ENCODE results near the gene EXOSC10.

Gene EXOSC10

DNA sequence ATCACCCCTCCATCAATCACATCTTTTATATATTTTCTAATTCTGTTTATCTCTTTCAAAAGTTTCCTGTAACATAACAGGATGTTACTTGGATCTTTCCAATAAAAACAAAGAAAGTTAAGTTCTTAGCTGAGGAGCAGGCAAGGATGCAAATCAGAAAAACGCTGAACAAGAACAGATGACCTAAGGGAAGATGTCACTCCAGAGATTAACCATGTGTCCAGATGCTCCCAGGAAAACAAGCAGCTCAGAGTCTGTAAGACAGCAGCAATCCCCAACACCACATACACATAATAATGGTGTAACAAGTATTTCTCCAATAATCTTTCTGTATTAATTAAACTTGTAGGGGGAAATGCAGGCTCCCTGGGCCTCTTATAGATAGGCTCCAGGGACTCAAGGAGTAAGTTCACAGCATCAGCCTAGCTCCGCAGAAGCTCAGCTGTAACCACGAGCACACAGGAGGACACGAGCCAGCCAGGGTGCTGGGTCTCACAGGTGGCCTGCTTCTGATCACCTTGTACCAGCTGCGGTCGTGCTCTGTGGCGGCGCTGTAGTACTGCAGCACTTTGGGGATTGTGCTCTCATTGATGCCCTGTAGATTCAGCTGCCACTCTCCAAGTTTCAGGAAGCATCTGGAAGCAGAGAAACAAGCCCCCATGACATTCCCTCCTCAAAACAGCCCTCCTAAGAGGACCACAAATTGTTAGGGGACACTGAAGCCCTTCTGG is 33.1 kb upstream of the EXOSC10 start:
- TF ChIP-seq MYC (IDR thresholded peaks at IDR 0.05; ENCODE audit: low read depth, low read length) (no peak), POLR2A (IDR thresholded peaks at IDR 0.05; ENCODE audit: extremely low read depth, insufficient read length) (no peak)
- TF ChIP-seq, protein P1, sequence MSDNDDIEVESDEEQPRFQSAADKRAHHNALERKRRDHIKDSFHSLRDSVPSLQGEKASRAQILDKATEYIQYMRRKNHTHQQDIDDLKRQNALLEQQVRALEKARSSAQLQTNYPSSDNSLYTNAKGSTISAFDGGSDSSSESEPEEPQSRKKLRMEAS (IDR thresholded peaks at IDR 0.05; ENCODE audit: low read depth, low read length) = no peak
- no peak overlapping the region for H3K4me3 ChIP-seq (ENCODE audit: low read depth, low read length)
- DNase-seq (ENCODE audit: low read depth) = no peak

DNA sequence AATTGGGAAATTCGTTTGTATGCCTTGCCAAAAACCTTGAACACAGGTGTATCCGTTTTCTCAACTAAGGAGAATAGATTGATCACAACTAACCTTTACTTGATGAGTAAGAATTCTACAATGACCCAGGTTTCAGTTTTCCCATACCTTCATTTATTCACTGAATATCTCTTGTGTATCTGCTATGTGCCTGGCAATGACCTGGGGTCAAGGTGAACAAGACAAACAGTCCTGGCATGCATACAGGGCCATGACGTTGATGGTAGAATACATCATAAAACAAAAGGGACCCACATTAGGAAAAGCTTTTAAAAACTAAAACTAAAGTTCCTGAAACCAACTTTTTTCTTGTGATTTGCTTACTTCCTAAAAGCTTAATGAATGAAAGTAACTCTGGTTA is 32.1 kb upstream of the EXOSC10 start:
- DNase-seq (ENCODE audit: low read depth) = no peak

DNA sequence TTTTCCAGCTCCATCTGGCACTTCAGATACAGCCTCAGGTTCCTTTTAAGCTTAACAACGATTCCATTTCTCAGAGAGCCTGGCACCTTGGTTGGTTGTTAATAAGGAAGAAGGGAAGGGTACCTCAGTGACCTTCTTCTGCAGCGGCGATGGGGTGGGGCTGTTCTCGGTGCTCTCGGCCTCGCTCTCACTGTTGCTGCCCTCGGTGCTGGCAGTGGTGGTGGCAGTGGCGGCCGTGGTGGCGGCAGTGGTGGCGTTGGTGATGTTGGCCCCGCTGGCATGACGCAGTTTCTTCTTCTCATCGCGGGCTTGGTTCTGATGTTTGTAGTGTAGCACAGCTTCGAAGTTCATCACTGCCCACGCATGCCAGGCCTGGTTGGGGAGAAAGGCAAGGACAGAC is 30.7 kb upstream of the EXOSC10 start:
- TF ChIP-seq, protein P2, sequence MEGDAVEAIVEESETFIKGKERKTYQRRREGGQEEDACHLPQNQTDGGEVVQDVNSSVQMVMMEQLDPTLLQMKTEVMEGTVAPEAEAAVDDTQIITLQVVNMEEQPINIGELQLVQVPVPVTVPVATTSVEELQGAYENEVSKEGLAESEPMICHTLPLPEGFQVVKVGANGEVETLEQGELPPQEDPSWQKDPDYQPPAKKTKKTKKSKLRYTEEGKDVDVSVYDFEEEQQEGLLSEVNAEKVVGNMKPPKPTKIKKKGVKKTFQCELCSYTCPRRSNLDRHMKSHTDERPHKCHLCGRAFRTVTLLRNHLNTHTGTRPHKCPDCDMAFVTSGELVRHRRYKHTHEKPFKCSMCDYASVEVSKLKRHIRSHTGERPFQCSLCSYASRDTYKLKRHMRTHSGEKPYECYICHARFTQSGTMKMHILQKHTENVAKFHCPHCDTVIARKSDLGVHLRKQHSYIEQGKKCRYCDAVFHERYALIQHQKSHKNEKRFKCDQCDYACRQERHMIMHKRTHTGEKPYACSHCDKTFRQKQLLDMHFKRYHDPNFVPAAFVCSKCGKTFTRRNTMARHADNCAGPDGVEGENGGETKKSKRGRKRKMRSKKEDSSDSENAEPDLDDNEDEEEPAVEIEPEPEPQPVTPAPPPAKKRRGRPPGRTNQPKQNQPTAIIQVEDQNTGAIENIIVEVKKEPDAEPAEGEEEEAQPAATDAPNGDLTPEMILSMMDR (IDR thresholded peaks at IDR 0.05; ENCODE audit: low read depth, low read length) = no peak
- TF ChIP-seq, protein P1 (IDR thresholded peaks at IDR 0.05; ENCODE audit: low read depth, low read length) = no peak
- no peak for TF ChIP-seq POLR2A (IDR thresholded peaks at IDR 0.05; ENCODE audit: extremely low read depth, insufficient read length)
- no peak for DNase-seq (ENCODE audit: low read depth)

More for the DNA sequence above, 32.1 kb upstream of the EXOSC10 start:
- no peak for TF ChIP-seq MYC (IDR thresholded peaks at IDR 0.05; ENCODE audit: low read depth, low read length)
- TF ChIP-seq, protein P2 (IDR thresholded peaks at IDR 0.05; ENCODE audit: low read depth, low read length) = no peak
- TF ChIP-seq POLR2A (IDR thresholded peaks at IDR 0.05; ENCODE audit: extremely low read depth, insufficient read length) = no peak
- TF ChIP-seq, protein P1 (IDR thresholded peaks at IDR 0.05; ENCODE audit: low read depth, low read length) = no peak
- no peak overlapping the region for H3K4me3 ChIP-seq (ENCODE audit: low read depth, low read length)

DNA sequence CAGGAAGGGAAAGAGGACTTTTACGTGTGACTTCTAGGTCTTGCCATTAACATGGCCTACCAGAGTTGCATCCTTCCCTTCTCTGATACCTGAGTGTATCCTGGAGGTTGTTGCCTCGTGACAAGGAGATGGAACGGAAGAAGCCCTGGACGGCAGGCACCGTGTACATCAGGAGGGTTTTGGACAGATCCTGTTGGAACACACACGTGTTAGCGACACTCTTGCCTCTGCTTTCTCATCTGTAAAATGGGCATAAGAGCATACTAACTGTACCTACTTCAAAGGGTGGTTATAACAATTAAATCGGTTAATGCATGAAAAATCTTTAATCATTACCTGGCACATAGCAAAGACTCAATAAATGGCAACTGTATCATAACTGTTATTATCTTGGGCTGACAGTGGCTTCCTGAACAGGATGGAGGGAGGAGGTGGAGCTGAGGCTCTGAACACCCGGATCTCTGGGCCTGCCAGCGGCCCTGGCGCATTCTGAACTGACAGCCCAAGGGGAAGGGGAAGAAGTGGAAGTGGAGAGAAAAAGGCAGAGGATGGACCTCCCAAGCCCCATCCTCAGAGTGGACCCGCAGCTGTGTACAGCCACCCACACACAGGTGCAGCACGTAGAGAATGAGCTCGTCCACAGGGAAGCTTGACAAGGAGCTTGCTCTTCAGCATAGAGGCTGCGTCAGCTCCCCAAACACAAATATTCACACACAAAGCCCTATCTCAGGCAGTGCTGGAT is 30.2 kb upstream of the EXOSC10 start:
- no peak for DNase-seq (ENCODE audit: low read depth)
- TF ChIP-seq MYC (IDR thresholded peaks at IDR 0.05; ENCODE audit: low read depth, low read length) (no peak), POLR2A (IDR thresholded peaks at IDR 0.05; ENCODE audit: extremely low read depth, insufficient read length) (no peak)
- TF ChIP-seq, protein P2 (IDR thresholded peaks at IDR 0.05; ENCODE audit: low read depth, low read length) = no peak
- TF ChIP-seq, protein P1 (IDR thresholded peaks at IDR 0.05; ENCODE audit: low read depth, low read length) = no peak

More for the DNA sequence above, 30.7 kb upstream of the EXOSC10 start:
- no peak overlapping the region for H3K4me3 ChIP-seq (ENCODE audit: low read depth, low read length)

DNA sequence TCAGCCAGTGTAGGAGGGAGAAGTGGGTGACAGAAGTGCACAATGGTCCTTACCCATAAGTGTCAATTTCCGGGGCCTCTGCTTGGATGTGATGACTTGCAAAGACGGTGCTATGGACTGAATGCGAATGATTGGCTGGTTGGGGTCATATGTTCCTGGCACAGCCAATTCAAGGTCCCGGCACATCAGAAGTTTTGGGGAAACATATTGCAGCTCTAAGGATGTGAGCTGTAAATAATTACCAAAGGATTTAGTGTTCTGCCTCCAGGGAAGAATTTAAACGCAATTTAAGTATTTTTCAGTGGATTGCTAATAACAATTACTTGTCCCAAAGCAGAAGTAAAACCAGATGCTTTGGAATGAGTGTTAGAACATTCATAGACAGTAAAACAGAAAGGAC is 26.9 kb upstream of the EXOSC10 start:
- H3K4me3 ChIP-seq (ENCODE audit: low read depth, low read length) = no peak overlapping the region
- DNase-seq (ENCODE audit: low read depth) = no peak
- TF ChIP-seq, protein P2 (IDR thresholded peaks at IDR 0.05; ENCODE audit: low read depth, low read length) = no peak
- no peak for TF ChIP-seq POLR2A (IDR thresholded peaks at IDR 0.05; ENCODE audit: extremely low read depth, insufficient read length)
- no peak for TF ChIP-seq MYC (IDR thresholded peaks at IDR 0.05; ENCODE audit: low read depth, low read length)
- TF ChIP-seq, protein P1 (IDR thresholded peaks at IDR 0.05; ENCODE audit: low read depth, low read length) = no peak

More for the DNA sequence above, 30.2 kb upstream of the EXOSC10 start:
- H3K4me3 ChIP-seq (ENCODE audit: low read depth, low read length) = no peak overlapping the region

DNA sequence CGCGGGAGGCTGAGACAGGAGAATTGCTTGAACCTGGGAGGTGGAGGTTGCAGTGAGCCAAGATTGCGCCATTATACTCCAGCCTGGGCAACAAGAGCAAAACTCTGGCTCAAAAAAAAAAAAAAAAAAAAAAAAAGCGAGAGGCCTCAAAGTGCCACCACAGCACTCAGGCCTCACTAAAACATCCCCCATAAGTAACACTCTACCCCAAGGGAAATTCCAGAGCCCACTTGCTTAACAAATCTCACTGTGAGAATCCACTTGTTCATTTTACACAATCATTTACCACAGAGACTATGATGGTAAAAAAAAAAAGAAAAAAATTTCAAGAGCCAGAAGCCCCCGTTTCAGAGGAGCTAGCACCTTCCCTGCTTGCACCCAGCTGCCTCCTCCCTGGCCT is 26.3 kb upstream of the EXOSC10 start:
- TF ChIP-seq, protein P2 (IDR thresholded peaks at IDR 0.05; ENCODE audit: low read depth, low read length) = no peak
- TF ChIP-seq MYC (IDR thresholded peaks at IDR 0.05; ENCODE audit: low read depth, low read length) = no peak
- no peak for TF ChIP-seq POLR2A (IDR thresholded peaks at IDR 0.05; ENCODE audit: extremely low read depth, insufficient read length)
- TF ChIP-seq, protein P1 (IDR thresholded peaks at IDR 0.05; ENCODE audit: low read depth, low read length) = no peak
- no peak overlapping the region for H3K4me3 ChIP-seq (ENCODE audit: low read depth, low read length)

More for the DNA sequence above, 26.3 kb upstream of the EXOSC10 start:
- no peak for DNase-seq (ENCODE audit: low read depth)

Measured in NB4 (cell line).